HG02973 (cell line): ENCODE measurements around the gene CEP57L1.
"Not testable (repeated sequence)": the region's sequence is repeated elsewhere in the genome, so short reads cannot be mapped to it uniquely, and the experiment has no call there.

Source experiments
- ATAC-seq: cut with Tn5 transposase; IDR thresholded peaks from one replicate; pipeline ENCODE4 v1.9.1; 2021; ENCODE audit warnings: moderate library complexity; ENCODE audit not compliant: unreplicated experiment

Gene CEP57L1

DNA sequence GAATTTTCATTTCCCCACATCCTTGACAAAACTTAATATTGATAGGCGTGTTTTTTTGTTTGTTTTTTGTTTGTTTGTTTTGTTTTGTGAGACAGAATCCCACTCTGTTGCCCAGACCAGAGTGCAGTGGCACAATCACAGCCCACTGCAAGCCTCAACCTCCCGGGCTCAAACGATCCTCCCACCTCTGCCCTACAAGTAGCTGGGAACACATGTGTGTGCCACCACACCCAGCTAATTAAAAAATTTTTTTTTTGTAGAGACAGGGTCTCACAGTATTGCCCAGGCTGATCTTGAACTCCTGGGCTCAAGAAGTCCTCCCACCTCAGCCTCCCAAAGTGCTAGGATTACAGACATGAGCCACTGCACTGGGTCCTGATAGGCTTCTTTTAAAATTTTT, 9.2 kb downstream of the CEP57L1 start:
- ATAC-seq, result no peak

DNA sequence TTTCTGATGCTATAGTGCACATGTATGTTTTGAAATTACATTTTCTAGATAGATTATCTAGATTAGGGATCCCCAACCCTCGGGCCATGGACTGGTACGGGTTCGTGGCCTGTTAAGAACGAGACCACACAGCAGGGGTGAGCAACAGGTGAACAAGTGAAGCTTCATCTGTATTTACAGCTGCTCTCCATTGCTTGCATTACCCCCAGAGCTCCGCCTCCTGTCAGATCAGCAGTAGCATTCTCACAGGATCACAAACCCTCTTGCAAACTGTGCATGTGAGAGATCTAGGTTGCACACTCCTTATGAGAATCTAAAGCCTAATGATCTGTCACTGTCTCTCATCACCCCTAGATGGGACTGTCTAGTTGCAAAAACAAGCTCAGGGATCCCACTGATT, 10.4 kb downstream of the CEP57L1 start:
- no peak for ATAC-seq

DNA sequence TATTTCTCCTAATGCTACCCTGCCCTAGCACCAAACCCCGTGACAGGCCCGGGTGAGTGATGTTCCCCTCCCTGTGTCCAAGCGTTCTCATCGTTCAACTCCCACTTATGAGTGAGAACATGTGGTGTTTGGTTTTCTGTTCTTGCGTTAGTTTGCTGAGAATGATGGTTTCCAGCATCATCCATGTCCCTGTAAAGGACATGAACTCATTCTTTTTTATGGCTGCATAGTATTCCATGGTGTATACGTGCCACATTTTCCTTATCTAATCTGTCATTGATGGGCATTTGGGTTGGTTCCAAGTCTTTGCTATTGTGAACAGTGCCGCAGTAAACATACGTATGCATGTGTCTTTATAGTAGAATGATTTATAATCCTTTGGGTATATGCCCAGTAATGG, 14.4 kb downstream of the CEP57L1 start:
- ATAC-seq, result not testable (repeated sequence)

DNA sequence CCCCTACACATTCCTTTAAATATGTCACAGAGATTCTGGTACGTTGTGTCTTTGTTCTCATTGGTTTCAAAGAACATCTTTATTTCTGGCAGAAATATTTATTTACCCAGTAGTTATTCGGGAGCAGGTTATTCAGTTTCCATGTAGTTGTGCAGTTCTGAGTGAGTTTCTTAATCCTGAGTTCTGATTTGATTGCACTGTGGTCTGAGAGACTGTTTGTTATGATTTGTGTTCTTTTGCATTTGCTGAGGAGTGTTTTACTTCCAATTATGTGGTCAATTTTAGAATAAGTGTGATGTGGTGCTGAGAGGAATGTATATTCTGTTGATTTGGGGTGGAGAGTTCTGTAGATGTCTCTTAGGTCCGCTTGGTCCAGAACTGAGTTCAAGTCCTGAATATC, 17.4 kb downstream of the CEP57L1 start:
- not testable (repeated sequence) for ATAC-seq

DNA sequence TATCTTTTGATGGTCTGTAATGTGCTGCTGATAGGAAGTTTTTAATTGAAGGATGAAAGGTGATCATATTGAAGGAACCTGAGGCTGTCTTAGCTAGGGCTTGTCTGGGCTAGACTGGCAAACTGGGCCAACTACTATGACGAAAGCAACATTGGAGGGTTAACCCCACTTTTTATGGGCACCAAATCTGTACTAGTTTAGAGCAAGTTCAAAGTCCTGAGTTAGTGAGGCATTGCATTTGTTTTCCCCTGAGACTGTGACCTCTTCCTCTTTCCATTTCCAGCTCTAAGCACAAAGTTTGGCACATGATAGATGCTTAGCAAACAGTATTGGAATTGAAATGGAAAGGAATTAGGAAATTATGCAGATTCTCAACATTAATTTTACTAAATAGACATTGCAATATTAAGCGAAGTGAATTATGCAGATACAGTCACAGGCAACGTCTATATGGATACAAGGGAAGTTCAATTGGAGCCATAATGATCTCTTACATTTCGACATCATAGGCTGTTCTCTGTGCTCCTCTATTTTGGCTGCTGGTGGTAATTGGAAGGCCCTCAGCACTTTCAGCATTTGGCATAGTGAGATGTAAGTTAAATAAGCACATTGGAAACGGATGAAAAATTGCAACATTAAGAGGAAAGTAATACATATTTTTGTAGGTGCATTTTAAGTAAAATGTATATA, 22.2 kb downstream of the CEP57L1 start:
- ATAC-seq, result peak; percentile 64

DNA sequence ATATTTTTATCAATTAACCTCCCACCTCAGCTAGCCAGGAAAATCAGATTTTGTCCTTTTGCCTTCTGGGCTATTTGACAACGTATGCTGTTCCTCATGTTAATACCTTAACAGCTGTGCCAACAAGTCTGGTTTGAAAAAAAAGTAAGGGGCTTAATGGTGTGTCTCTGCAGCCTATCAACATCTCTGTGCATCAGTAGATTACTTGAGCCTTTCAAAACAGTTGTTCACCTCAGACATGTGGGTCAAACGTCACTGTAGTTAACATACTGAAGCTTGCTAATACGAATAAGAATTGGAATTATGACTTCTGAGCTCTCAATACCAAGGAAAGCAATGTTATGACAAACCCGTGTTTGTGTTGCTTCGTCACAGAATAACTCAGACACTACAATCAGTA, 23.0 kb downstream of the CEP57L1 start:
- ATAC-seq, result no peak

DNA sequence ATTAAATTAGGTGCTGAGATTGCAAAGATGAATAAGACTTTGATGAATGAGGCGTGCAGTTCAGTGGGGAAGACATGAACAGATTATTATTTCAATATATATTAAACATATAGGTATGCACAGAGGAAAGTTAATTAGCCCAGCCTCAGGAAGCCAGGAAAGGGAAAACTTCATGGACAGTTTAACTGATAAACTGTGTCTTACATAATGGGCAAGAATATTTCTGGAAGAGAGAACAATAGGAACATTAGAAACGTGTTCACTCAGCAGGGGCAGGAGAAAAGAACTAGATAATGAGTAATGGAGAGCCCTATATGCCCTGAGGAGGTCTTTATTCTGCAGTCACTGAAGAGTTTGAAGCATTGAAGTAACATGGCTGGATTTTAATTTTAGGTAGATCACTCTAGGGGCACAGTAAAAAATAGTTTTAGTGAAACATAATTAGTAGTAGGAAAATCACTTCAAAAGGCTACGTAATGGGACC, 23.6 kb downstream of the CEP57L1 start:
- no peak for ATAC-seq

DNA sequence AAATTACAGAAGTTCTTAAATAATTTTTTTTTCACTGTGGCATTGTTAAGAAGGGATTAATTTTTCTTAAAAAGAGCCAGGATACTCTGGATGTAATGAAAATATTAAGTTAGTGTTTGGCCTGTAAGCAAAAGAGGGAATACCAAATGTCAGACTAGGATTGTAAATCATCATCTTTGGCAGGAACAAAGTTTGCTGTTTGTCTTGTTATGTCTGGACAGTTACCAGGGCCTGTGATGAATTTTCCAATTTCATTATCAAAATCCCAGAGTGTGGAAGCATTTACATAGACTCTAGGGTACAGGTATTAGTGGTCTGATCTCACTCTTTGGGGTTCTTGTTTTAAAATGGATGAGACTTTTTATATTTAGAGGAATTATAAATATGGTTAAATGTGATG, 26.1 kb downstream of the CEP57L1 start:
- ATAC-seq, result no peak

DNA sequence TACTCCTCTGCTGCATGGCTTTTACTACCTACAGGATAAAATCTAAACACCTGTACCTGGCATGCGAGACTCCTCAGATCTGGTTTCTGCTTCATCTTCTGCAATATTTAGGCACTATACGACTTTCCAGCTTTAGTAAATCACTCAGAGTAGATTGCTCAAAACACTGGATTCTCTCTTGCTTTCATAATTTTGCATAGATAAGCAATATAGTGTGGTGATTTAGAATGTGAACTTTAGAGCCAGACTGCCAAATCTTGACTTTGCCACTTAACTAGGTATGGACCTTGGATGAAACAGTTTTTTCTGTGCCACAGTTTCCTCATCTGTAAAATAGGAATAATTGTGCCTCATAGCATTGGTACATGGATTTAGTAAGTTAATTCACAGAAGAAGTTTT, 28.9 kb downstream of the CEP57L1 start:
- ATAC-seq, result no peak

DNA sequence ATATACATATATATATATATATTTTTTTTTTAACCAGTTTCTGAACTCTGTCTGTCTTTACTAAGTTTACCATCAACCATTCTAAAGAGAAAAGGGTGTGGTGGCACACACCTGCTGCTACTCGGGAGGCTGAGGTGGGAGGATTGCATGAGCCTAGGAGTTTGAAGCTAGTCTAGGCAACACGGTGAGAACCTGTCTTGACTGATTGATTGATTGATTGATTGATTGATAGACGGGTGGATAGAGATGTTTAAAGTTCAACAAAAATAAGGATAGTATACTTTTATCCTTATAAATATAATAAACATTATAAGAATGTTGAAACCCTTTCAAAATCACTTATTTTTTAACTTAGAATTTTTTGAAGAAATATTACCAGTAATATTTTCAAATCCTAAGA, 30.2 kb downstream of the CEP57L1 start:
- no peak for ATAC-seq

DNA sequence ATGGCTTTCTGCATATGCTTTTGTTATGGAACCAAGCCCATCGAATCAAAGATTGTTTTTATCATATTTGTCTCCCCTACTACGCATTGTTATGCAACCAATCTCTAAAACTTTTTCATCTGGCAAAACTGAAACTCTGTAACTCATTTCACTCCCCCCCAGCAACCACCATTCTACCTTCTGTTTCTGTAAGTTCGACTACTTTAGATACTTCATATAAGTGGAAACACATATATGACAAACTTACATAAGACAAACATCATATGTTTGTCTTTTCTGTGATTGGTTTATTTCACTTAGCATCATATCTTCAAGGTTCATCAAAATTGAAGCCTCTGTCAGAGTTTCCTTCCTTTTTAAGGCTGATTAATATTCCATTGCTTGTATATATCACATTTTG, 34.8 kb downstream of the CEP57L1 start:
- no peak for ATAC-seq

DNA sequence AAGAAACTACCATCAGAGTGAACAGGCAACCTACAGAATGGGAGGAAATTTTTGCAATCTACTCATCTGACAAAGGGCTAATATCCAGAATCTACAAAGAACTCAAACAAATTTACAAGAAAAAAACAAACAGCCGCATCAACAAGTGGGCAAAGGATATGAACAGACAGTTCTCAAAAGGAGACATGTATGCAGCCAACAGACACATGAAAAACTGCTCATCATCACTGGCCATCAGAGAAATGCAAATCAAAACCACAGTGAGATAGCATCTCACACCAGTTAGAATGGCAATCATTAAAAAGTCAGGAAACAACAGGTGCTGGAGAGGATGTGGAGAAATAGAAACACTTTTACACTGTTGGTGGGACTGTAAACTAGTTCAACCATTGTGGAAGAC, 40.3 kb downstream of the CEP57L1 start:
- ATAC-seq, result not testable (repeated sequence)

DNA sequence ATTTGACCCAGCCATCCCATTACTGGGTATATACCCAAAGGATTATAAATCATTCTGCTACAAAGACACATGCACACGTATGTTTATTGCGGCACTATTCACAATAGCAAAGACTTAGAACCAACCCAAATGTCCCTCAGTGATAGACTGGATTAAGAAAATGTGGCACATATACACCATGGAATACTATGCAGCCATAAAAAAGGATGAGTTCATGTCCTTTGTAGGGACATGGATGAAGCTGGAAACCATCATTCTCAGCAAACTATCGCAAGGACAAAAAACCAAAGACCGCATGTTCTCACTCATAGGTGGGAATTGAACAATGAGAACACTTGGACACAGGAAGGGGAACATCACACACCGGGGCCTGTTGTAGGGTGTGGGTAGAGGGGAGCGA, 40.7 kb downstream of the CEP57L1 start:
- ATAC-seq, result not testable (repeated sequence)

DNA sequence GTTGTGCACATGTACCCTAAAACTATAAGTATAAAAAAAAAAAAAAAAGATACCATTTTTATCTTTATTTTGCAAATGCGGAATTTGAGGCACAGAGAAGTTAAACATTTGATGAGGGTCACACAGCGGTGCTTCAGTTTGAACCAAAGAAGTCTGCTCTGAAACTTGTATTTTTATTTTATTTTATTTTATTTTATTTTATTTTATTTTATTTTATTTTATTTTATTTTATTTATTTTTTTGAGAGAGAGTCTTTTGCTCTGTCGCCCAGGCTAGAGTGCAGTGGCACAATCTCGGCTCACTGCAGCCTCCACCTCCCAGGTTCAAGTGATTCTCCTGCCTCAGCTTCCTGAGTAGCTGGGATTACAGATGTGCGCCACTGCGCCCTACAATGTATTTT, 41.2 kb downstream of the CEP57L1 start:
- ATAC-seq, result not testable (repeated sequence)

DNA sequence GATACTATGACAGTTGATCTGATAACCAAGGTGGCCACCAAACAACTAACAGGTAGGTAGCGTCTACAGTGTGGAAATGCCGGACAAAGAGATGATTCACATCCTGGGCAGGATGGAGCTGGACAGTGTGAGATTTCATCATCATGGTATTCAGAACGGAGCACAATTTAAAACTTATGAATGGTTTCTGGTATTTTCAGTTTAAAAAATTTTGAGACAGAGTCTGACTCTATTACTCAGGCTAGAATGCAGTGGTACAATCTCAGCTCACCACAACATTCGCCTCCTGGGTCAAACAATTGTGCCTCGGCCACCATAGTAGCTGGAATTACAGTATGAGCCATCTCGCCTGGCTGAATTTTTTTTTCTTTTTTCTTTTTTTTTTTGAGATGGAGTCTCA, 43.8 kb downstream of the CEP57L1 start:
- no peak for ATAC-seq

DNA sequence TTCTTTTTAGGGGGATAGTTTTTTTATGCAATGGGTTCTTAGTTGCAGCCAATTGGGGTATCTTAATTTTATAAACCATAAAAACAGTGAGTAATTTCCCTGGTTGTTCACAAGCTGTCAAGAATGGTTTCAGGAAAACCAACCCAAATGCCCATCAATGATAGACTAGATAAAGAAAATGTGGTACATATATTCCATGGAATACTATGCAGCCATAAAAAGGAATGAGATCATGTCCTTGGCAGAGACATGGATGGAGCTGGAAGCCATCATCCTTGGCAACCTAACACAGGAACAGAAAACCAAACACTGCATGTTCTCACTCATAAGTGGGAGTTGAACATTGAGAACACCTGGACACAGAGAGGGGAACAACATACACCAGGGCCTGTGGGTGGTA, 46.8 kb downstream of the CEP57L1 start:
- not testable (repeated sequence) for ATAC-seq

DNA sequence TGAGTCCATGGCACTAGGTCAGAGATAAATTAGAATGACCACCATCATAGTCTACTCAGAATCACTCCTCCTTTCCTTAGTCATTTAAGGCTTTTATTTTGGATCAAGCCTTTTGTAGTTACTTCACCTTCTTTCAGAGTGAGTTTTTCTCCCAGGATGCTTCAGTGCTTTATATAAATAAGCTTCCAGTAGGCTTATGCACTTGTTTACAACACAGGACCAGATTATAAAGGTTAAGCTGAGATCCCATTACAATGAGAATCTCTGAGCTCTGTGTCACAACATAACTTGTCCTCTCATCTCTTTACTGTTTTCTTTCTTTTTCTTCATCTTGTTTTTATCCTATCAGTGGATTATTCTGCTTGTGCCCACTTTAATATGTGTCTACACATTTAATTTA, 47.9 kb downstream of the CEP57L1 start:
- no peak for ATAC-seq

DNA sequence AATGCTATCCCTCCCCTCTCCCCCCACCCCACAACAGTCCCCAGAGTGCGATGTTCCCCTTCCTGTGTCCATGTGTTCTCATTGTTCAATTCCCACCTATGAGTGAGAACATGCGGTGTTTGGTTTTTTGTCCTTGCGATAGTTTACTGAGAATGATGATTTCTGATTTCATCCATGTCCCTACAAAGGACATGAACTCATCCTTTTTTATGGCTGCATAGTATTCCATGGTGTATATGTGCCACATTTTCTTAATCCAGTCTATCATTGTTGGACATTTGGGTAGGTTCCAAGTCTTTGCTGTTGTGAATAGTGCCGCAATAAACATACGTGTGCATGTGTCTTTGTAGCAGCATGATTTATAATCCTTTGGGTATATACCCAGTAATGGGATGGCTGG, 52.9 kb downstream of the CEP57L1 start:
- not testable (repeated sequence) for ATAC-seq

DNA sequence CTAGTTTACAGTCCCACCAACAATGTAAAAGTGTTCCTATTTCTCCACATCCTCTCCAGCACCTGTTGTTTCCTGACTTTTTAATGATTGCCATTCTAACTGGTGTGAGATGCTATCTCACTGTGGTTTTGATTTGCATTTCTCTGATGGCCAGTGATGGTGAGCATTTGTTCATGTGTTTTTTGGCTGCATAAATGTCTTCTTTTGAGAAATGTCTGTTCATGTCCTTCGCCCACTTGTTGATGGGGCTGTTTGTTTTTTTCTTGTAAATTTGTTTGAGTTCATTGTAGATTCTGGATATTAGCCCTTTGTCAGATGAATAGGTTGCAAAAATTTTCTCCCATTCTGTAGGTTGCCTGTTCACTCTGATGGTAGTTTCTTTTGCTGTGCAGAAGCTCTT, 53.4 kb downstream of the CEP57L1 start:
- ATAC-seq, result not testable (repeated sequence)

DNA sequence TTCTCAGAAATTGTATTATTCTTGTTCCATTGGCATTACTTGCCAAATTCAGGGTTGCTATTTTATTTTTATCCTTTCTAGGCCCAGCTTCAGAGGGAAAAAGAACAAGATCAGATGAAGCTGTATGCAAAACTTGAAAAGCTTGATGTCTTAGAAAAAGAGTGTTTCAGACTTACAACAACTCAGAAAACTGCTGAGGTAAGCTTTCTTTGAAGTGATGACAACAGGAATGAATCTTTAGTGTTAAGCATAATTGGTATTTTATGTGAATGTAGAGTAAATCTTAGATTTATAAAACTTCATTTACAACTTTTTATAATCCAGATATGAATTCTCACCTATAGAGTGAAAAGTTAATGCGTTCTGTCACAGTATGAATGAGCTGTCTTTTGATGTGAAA, 58.4 kb downstream of the CEP57L1 start:
- no peak for ATAC-seq

DNA sequence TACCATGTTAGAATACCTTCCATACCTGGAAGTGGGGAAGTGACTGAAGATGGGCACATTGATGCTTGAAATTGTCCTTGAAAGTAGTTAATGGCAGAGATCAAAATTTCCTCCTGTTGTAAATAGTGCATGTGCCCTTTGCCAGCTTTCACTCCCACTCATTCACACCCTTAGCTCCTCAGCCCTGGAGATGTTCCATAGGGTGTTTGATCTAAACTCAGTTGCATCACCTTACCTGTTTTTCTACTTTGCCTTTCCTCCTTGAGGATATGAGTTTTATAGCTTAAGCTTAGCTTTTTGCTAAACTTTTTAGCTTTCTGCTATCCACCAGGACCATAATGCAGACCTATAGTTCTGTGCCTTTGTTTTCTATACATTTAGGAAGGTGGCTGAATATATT, 69.0 kb downstream of the CEP57L1 start:
- no peak for ATAC-seq

DNA sequence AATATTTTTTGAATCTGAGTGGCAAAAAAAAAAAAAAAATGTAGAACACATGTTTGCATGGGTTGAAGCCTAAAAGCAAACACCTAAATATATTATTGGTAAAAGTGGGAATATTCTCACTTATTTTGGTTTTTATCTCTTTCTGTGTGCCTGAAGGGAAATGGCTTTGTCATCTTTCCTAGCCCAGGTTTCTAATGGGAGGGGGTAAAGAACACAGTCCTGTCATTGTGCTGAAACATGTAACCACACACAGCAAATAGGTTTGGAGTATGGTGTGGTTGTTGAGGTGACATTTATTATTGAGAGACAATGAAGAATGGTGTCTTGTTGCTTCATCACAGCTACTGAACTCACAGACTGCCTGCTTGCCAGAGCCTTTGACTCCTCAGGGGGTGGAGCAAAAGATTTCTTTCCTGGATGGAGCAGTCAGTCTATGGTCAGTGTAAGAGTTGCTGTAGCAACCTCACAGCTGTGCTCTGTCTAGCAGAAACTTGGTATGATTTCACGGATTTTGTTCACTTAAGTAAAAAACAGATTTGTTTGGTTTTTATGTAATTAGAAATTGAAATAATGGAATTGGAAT, 70.2 kb downstream of the CEP57L1 start:
- no peak for ATAC-seq

DNA sequence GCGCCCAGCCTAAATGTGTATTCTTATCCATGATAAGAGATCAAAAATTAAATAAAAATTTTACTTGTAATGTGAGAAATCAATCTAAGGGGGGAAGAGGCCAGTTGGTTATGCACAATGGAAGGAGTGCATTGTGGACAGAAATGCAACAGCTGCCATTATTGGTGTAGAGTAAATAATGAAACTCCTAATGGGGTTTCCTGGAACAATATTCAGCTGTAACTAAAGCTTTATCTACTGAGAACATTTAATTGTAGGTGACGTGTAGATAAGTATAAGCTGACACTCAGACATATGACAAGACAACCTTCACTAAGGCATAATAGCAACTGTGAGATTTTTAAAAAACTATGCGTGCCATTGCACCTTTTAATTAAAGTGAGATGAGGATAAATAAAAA, 71.4 kb downstream of the CEP57L1 start:
- ATAC-seq, result no peak
